Adrenal gland (tissue), 5 donors: ENCODE results near the gene WIZ.

Experiments used
- POLR2A ChIP-seq, 2 donors: fragments of 450-650 bp; IDR thresholded peaks; one replicate each; pipeline ENCODE4 v1.6.1; 2017; ENCODE audit warnings: antibody characterized with exemption in 2 of 2, mild to moderate bottlenecking in 2 of 2, moderate library complexity in 1 of 2
- TF ChIP-seq, protein P1 (sequence below), 6 experiments: fragments of 450-650 bp in 4 of 6; fragments of 200-600 bp in 2 of 6; sonication (generic) in 1 of 6; IDR thresholded peaks; 1 replicate in 5 of 6; 2 replicates in 1 of 6; pipeline versions ENCODE4 v1.5.1 to v1.8.0; 2016 to 2021; ENCODE audit warnings: antibody characterized with exemption in 6 of 6, mild to moderate bottlenecking in 2 of 6, moderate library complexity in 1 of 6
- donor health status: DM: no; HTN: no; CAD: no.

DNA sequence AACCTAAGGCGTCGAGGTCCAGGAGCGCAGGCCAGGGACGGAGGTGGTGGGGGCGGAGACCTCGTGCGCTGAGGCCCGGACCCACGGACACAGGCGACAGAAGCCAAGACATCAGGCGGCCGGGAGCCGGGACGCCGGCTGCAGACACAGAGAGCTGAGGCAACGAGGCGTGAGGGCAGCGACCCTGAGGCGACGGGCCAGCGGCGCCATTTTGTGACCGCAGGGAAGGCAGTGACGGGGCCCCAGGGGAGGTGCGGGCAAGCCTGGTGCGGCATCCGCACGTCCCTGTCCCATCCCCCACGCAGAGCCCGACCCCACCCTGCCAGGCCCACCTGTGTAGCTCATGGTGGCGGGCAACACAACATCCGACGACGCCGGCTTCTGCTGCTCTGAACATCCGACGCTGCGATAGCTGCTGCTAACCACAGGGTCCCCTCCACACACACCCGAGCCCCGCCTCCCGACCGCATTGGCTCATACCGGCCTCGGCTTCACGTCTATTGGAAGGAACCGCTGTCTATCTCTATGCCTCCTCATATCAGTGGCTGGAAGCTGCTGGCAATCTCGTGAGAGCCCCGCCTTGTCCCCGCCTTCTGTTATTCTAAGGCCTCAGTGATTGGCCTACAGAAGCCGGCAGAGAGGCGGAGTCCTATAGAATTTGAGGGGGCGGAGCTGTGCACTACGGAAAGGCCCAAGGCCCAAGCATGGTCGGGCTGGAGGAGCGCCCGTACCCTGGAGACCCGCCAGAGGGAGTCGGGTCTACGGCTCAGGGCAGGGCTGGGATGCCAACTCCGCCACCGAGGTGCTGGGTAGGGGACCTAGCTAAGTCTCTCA lies 31.0 kb downstream of the WIZ start, which contains the start of gene AKAP8L:
- TF ChIP-seq, protein P1, sequence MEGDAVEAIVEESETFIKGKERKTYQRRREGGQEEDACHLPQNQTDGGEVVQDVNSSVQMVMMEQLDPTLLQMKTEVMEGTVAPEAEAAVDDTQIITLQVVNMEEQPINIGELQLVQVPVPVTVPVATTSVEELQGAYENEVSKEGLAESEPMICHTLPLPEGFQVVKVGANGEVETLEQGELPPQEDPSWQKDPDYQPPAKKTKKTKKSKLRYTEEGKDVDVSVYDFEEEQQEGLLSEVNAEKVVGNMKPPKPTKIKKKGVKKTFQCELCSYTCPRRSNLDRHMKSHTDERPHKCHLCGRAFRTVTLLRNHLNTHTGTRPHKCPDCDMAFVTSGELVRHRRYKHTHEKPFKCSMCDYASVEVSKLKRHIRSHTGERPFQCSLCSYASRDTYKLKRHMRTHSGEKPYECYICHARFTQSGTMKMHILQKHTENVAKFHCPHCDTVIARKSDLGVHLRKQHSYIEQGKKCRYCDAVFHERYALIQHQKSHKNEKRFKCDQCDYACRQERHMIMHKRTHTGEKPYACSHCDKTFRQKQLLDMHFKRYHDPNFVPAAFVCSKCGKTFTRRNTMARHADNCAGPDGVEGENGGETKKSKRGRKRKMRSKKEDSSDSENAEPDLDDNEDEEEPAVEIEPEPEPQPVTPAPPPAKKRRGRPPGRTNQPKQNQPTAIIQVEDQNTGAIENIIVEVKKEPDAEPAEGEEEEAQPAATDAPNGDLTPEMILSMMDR (IDR thresholded peaks at IDR 0.05): peak; percentile 24 to 75 (median 73)
- peak; percentile 90 to 98 for TF ChIP-seq POLR2A (IDR thresholded peaks at IDR 0.05)
